Activated B cell treated with CpG ODN at 0.5 μM for 24 hours (primary cell): ENCODE data around the gene ODAD3. TPM values are rescaled to one million over a fixed set of nuclear protein-coding genes. Genes with fewer than 3 reads are reported as not detected.
"Not testable (repeated sequence)": the region's sequence is repeated elsewhere in the genome, so short reads cannot be mapped to it uniquely, and the experiment has no call there.

Experiments used
- ATAC-seq: fragments of 200-7000 bp; cut with Tn5 transposase; one replicate; pipeline ENCODE4 v1.10.0; 2021; ENCODE audit warnings: low read depth, mild to moderate bottlenecking, moderate library complexity
- CTCF ChIA-PET: fragments of 350-600 bp; sonication (Branson Sonifier 250); formaldehyde crosslinking; loops from one replicate; lab custom pipeline; 2021; ENCODE audit warnings: antibody characterized with exemption; lab: Charles Lee
- POLR2A ChIA-PET: fragments of 350-600 bp; sonication (Branson Sonifier 250); formaldehyde crosslinking; loops from one replicate; lab custom pipeline; 2021; ENCODE audit warnings: antibody characterized with exemption; lab: Charles Lee
- DNase-seq: peaks from one replicate; pipeline ENCODE4 v3.0.0; 2022
- H3K27ac Mint-ChIP-seq: one replicate; pipeline ENCODE4 v1.8.0; 2020; ENCODE audit warnings: mixed read lengths
- H3K27me3 Mint-ChIP-seq: one replicate; pipeline ENCODE4 v1.8.0; 2021; ENCODE audit warnings: mixed read lengths
- H3K36me3 Mint-ChIP-seq: one replicate; pipeline ENCODE4 v1.8.0; 2021; ENCODE audit warnings: low read depth, mixed read lengths
- H3K4me1 Mint-ChIP-seq: one replicate; pipeline ENCODE4 v1.8.0; 2021; ENCODE audit warnings: mixed read lengths
- H3K4me3 Mint-ChIP-seq: one replicate; pipeline ENCODE4 v1.8.0; 2020; ENCODE audit warnings: mild to moderate bottlenecking, mixed read lengths
- H3K9me3 Mint-ChIP-seq: one replicate; pipeline ENCODE4 v1.8.0; 2020; ENCODE audit warnings: mixed read lengths
- CTCF ChIP-seq: fragments of 200-600 bp; IDR thresholded peaks from one replicate; pipeline ENCODE4 v1.8.0; 2022; ENCODE audit warnings: antibody characterized with exemption, mild to moderate bottlenecking
- intact Hi-C: fragments of 100-400 bp; cut with micrococcal nuclease; formaldehyde crosslinking; loops from one replicate; pipeline ENCODE4 v1.15.1; 2024
- total RNA-seq: library from RNA; stranded (reverse); gene quantifications from 2 replicates; pipeline ENCODE4 v1.2.3, GENCODE V29; 2022

The ODAD3 gene
- total RNA-seq, 1 donor from 2014 or later, result 0.29 TPM

GRCh38 chr19:11382898-11383705, 51.8 kb downstream of the ODAD3 start:
- ChIA-PET POLR2A (interaction anchor here (0.6 to 4.6 kb wide), 10 partner anchors 8 to 822 kb away, joined by 3 to 60 read pairs (median 4); partner anchors contain the start of genes ODAD3, PRKCSH, RGL3 and SWSAP1), CTCF (interaction anchor here (0.7 to 2.8 kb wide), 15 partner anchors 8 to 100 kb away, joined by 3 to 20 read pairs (median 4); partner anchors contain the start of genes ELAVL3, ODAD3, PRKCSH and SWSAP1)
- Mint-ChIP-seq H3K4me3 (peak overlapping the region; percentile 74), H3K36me3 (no peaks in the 10 kb centered on the region), H3K27ac (peak overlapping the region; percentile 24), H3K27me3 (no peaks in the 10 kb centered on the region), H3K4me1 (peaks cover 49% of the 10 kb centered on the region), H3K9me3 (no peaks in the 10 kb centered on the region)
- peak; percentile 69 for TF ChIP-seq CTCF
- no peak for ATAC-seq
- peak; percentile 48 for DNase-seq
- intact Hi-C loops, result loop anchor here (1.0 to 2.0 kb wide), 2 partner anchors 8 to 214 kb away; partner anchors contain the start of gene ZNF627

- POLR2A ChIA-PET, result interaction anchor here (0.5 to 4.6 kb wide), 16 partner anchors 12 to 1499 kb away, joined by 3 to 60 read pairs (median 5); partner anchors contain the start of genes CCDC159, ECSIT, ELOF1 and ODAD3
- H3K36me3 Mint-ChIP-seq, result peaks cover 8% of the 10 kb centered on the region
- DNase-seq, result peak; percentile 91
- peak; percentile 85 for ATAC-seq
- no peaks in the 10 kb centered on the region for H3K9me3 Mint-ChIP-seq
- H3K27ac Mint-ChIP-seq, result peak overlapping the region; percentile 100
- intact Hi-C loops, result loop anchor here (1.0 kb wide), 9 partner anchors 25 to 138 kb away; partner anchors contain the start of genes CCDC159, ODAD3, PRKCSH and TMEM205
- peak overlapping the region; percentile 92 for H3K4me3 Mint-ChIP-seq
- TF ChIP-seq CTCF, result no peak
- CTCF ChIA-PET, result interaction anchor here (0.7 to 2.7 kb wide), 29 partner anchors 10 to 434 kb away, joined by 3 to 27 read pairs (median 4); partner anchors contain the start of genes ELAVL3, ODAD3, PRKCSH and RAB3D
- H3K27me3 Mint-ChIP-seq, result no peaks in the 10 kb centered on the region
- peaks cover 48% of the 10 kb centered on the region for H3K4me1 Mint-ChIP-seq
Observed at GRCh38 chr19:11380653-11381537, 54.0 kb downstream of the ODAD3 start.

- no peaks in the 10 kb centered on the region for H3K9me3 Mint-ChIP-seq
- peak overlapping the region; percentile 41 for H3K4me3 Mint-ChIP-seq
- peak overlapping the region; percentile 100 for H3K27ac Mint-ChIP-seq
- CTCF ChIA-PET, result interaction anchor here (1.0 to 2.7 kb wide), 6 partner anchors 27 to 181 kb away, joined by 3 to 27 read pairs (median 8); partner anchors contain the start of gene ELAVL3
- TF ChIP-seq CTCF, result no peak
- ATAC-seq (no peak), DNase-seq (no peak)
- peaks cover 48% of the 10 kb centered on the region for H3K4me1 Mint-ChIP-seq
- intact Hi-C loops, result loop anchor here (1.0 kb wide), 1 partner anchor 87 kb away; no protein-coding TSS in a partner anchor
- H3K36me3 Mint-ChIP-seq, result peaks cover 8% of the 10 kb centered on the region
- no peaks in the 10 kb centered on the region for H3K27me3 Mint-ChIP-seq
- POLR2A ChIA-PET, result interaction anchor here (0.7 kb wide), 1 partner anchor 73 kb away, joined by 3 read pairs; no protein-coding TSS in a partner anchor
Observed at GRCh38 chr19:11379857-11380350, 55.0 kb downstream of the ODAD3 start.

- H3K27me3 Mint-ChIP-seq, H3K36me3 Mint-ChIP-seq, POLR2A ChIA-PET, DNase-seq, H3K27ac Mint-ChIP-seq, H3K4me3 Mint-ChIP-seq, H3K9me3 Mint-ChIP-seq, ATAC-seq, intact Hi-C loops: not testable (repeated sequence)
- CTCF ChIA-PET, result interaction anchor here (1.0 to 2.7 kb wide), 4 partner anchors 27 to 103 kb away, joined by 3 to 27 read pairs (median 10); partner anchors contain the start of gene ELAVL3
- H3K4me1 Mint-ChIP-seq, result peaks cover 44% of the 10 kb centered on the region
Observed at GRCh38 chr19:11379269-11379845, 55.6 kb downstream of the ODAD3 start.
